ENCODE data around the gene LATS1.

The LATS1 gene

DNA sequence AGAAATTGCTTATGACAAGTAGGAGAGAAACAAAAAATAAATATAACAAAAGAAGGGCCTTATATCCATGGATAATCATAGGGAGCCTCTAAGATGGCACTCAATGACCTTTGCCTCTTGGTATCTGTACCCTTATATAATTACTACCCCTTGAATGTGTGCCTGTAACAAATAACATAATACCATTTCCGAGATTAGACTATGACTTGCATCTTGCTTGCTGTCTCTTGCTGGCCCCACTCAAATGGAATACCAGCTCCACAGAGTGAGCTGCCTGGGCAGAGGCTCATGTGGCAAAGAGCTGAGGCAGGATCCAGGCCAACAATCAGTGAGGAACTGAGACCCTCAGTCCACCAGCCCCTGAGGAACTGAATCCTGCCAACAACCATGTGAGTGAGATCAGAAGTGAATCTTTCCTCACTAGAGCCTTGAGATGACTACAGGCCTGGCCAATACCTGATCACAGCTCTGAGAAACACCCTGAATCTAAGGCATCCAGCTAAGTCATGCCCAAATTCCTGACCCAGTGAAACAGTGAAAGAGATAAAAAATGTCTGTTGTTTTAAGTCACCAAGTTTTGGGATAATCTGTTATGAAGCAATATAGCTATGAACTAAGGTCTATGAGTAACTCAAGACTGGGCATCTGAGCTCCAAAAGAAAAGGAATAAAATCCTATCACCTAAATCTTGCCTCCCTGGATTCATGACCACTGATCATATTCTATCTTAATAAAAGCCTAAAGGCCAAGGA, 74.9 kb downstream of the LATS1 start:
- H3K4me3 ChIP-seq (ENCODE audit: low read depth in 1 of 2, low read length in 2 of 2) = no peak overlapping the region
- peaks cover 25% of the 10 kb centered on the region for H3K4me1 ChIP-seq (ENCODE audit: insufficient read depth, low read length)
- H2AFZ ChIP-seq (ENCODE audit: low read depth, low read length) = no peak overlapping the region
- no peaks in the 10 kb centered on the region for H3K27me3 ChIP-seq (ENCODE audit: insufficient read depth, low read length, poor library complexity)
- peaks cover 7% of the 10 kb centered on the region; the same call in 1 of the 2 replicates for H4K20me1 ChIP-seq (ENCODE audit: insufficient read depth, low read length)
- H3K9ac ChIP-seq (ENCODE audit: low read depth, low read length) = no peak overlapping the region
- H3K79me2 ChIP-seq (ENCODE audit: insufficient read depth, low read length) = peaks cover 90% of the 10 kb centered on the region
- TF ChIP-seq EZH2 (IDR thresholded peaks at IDR 0.05; ENCODE audit: borderline replicate concordance, low read depth, low read length, severe bottlenecking) = no peak
- TF ChIP-seq, protein P1, sequence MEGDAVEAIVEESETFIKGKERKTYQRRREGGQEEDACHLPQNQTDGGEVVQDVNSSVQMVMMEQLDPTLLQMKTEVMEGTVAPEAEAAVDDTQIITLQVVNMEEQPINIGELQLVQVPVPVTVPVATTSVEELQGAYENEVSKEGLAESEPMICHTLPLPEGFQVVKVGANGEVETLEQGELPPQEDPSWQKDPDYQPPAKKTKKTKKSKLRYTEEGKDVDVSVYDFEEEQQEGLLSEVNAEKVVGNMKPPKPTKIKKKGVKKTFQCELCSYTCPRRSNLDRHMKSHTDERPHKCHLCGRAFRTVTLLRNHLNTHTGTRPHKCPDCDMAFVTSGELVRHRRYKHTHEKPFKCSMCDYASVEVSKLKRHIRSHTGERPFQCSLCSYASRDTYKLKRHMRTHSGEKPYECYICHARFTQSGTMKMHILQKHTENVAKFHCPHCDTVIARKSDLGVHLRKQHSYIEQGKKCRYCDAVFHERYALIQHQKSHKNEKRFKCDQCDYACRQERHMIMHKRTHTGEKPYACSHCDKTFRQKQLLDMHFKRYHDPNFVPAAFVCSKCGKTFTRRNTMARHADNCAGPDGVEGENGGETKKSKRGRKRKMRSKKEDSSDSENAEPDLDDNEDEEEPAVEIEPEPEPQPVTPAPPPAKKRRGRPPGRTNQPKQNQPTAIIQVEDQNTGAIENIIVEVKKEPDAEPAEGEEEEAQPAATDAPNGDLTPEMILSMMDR (IDR thresholded peaks at IDR 0.05; ENCODE audit: borderline replicate concordance, extremely low read depth, low read length, poor library complexity, severe bottlenecking) = no peak
- ATAC-seq (ENCODE audit: insufficient read depth, low read depth) (no peak), DNase-seq (no peak)
- no peak overlapping the region for H3K27ac ChIP-seq (ENCODE audit: low read length)
- H3K4me2 ChIP-seq (ENCODE audit: insufficient read depth, low read length) = no peak overlapping the region
- peaks cover 6% of the 10 kb centered on the region; the same call in 1 of the 2 replicates for H3K36me3 ChIP-seq (ENCODE audit: insufficient read depth, low read length)
- H3K9me3 ChIP-seq (ENCODE audit: insufficient read depth, low read length, severe bottlenecking) = no peaks in the 10 kb centered on the region

DNA sequence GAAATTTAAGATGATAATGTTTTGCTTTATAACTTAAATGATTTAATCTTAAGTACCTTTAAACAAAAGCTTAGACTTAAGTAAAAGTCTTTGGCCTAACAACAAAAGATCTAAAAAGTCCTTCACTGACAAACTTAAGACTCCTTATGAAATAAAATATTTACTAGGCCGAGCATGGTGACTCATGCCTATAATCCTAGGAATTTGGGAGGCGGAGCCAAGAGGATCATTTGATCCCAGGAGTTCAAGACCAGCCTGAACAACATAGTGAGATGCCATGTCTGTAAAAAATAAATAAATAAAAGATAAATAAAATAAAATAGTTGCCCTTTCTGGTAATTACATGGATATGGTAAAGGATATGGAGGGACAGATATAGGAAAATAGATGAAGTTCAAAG, 81.8 kb downstream of the LATS1 start:
- Histone ChIP-seq H3K79me2 (ENCODE audit: insufficient read depth, low read length) (peaks cover 32% of the 10 kb centered on the region), H3K4me1 (ENCODE audit: insufficient read depth, low read length) (no peaks in the 10 kb centered on the region), H3K27me3 (ENCODE audit: insufficient read depth, low read length, poor library complexity) (no peaks in the 10 kb centered on the region), H3K9ac (ENCODE audit: low read depth, low read length) (no peak overlapping the region), H3K4me3 (ENCODE audit: low read depth in 1 of 2, low read length in 2 of 2) (no peak overlapping the region), H3K9me3 (ENCODE audit: insufficient read depth, low read length, severe bottlenecking) (no peaks in the 10 kb centered on the region), H3K27ac (ENCODE audit: low read length) (no peak overlapping the region), H3K4me2 (ENCODE audit: insufficient read depth, low read length) (no peak overlapping the region), H3K36me3 (ENCODE audit: insufficient read depth, low read length) (peaks cover 32% of the 10 kb centered on the region; the same call in 1 of the 2 replicates), H2AFZ (ENCODE audit: low read depth, low read length) (no peak overlapping the region), H4K20me1 (ENCODE audit: insufficient read depth, low read length) (no peaks in the 10 kb centered on the region)
- TF ChIP-seq EZH2 (IDR thresholded peaks at IDR 0.05; ENCODE audit: borderline replicate concordance, low read depth, low read length, severe bottlenecking) = no peak
- TF ChIP-seq, protein P1 (IDR thresholded peaks at IDR 0.05; ENCODE audit: borderline replicate concordance, extremely low read depth, low read length, poor library complexity, severe bottlenecking) = no peak
- ATAC-seq (ENCODE audit: insufficient read depth, low read depth) (no peak), DNase-seq (no peak)

- no peaks in the 10 kb centered on the region for H3K4me1 ChIP-seq (ENCODE audit: insufficient read depth, low read length)
- no peak for DNase-seq
- H3K27me3 ChIP-seq (ENCODE audit: insufficient read depth, low read length, poor library complexity) = no peaks in the 10 kb centered on the region
- TF ChIP-seq, protein P1 (IDR thresholded peaks at IDR 0.05; ENCODE audit: borderline replicate concordance, extremely low read depth, low read length, poor library complexity, severe bottlenecking) = no peak
- no peak for TF ChIP-seq EZH2 (IDR thresholded peaks at IDR 0.05; ENCODE audit: borderline replicate concordance, low read depth, low read length, severe bottlenecking)
- peaks cover 18% of the 10 kb centered on the region for H3K79me2 ChIP-seq (ENCODE audit: insufficient read depth, low read length)
- H3K9ac ChIP-seq (ENCODE audit: low read depth, low read length) = no peak overlapping the region
- H3K4me2 ChIP-seq (ENCODE audit: insufficient read depth, low read length) = no peak overlapping the region
- no peak overlapping the region for H3K27ac ChIP-seq (ENCODE audit: low read length)
- no peaks in the 10 kb centered on the region for H4K20me1 ChIP-seq (ENCODE audit: insufficient read depth, low read length)
- H3K36me3 ChIP-seq (ENCODE audit: insufficient read depth, low read length) = peaks cover 44% of the 10 kb centered on the region
- H3K4me3 ChIP-seq (ENCODE audit: low read depth in 1 of 2, low read length in 2 of 2) = no peak overlapping the region
- H2AFZ ChIP-seq (ENCODE audit: low read depth, low read length) = no peak overlapping the region
- ATAC-seq (ENCODE audit: insufficient read depth, low read depth) = no peak
- H3K9me3 ChIP-seq (ENCODE audit: insufficient read depth, low read length, severe bottlenecking) = no peaks in the 10 kb centered on the region
These were observed 83.6 kb downstream of the LATS1 start for GRCh38 chr6:149634315-149634714.
